Neuronal stem cell (in vitro differentiated cells): Measurements from ENCODE around the gene PDLIM5.

Experiments used
- DNase-seq: peaks from one replicate; pipeline ENCODE4 v3.0.0-alpha.2; 2013; ENCODE audit warnings: low spot score
- H2AFZ ChIP-seq: one replicate; pipeline ENCODE4 v1.6.1; 2013; ENCODE audit warnings: mild to moderate bottlenecking, low read length, inconsistent platforms
- H2AK5ac ChIP-seq: 2 replicates; pipeline ENCODE4 v1.6.1; 2013; ENCODE audit warnings: low read depth, mild to moderate bottlenecking, inconsistent platforms, low read length, moderate library complexity, mixed read lengths
- H2BK120ac ChIP-seq: 2 replicates; pipeline ENCODE4 v1.6.1; 2013; ENCODE audit warnings: low read depth, mild to moderate bottlenecking, inconsistent platforms, low read length, moderate library complexity, mixed read lengths
- H2BK12ac ChIP-seq: one replicate; pipeline ENCODE4 v1.6.1; 2013; ENCODE audit warnings: low read length, inconsistent platforms
- H2BK15ac ChIP-seq: 2 replicates; pipeline ENCODE4 v1.6.1; 2013; ENCODE audit warnings: mild to moderate bottlenecking, low read length, inconsistent platforms, mixed read lengths
- H2BK5ac ChIP-seq: one replicate; pipeline ENCODE4 v1.6.1; 2013; ENCODE audit warnings: inconsistent platforms, mild to moderate bottlenecking, low read length, moderate library complexity
- H3K14ac ChIP-seq: one replicate; pipeline ENCODE4 v1.6.1; 2013; ENCODE audit warnings: low read length, inconsistent platforms
- H3K18ac ChIP-seq: 2 replicates; pipeline ENCODE4 v1.6.1; 2013; ENCODE audit warnings: low read length, inconsistent platforms
- H3K23ac ChIP-seq: 2 replicates; pipeline ENCODE4 v1.6.1; 2013; ENCODE audit warnings: low read depth, mild to moderate bottlenecking, mixed read lengths, low read length, inconsistent platforms; ENCODE audit not compliant: poor library complexity
- H3K27ac ChIP-seq: replicated peaks from 3 replicates; pipeline ENCODE4 v1.5.1; 2013; ENCODE audit warnings: low read length, inconsistent platforms
- H3K27me3 ChIP-seq, 3 experiments: 2 replicates each; pipeline ENCODE4 v1.6.1; 2013; ENCODE audit warnings: low read length in 3 of 3, mild to moderate bottlenecking in 2 of 3, inconsistent platforms in 1 of 3, low read depth in 1 of 3, mixed read lengths in 1 of 3, moderate library complexity in 1 of 3; ENCODE audit not compliant: control insufficient read depth in 3 of 3, insufficient read depth in 3 of 3
- H3K36me3 ChIP-seq, 2 donors: replicated peaks in 1 of 2; 2 replicates each; pipeline ENCODE4 v1.6.1; 2013; ENCODE audit warnings: low read length in 2 of 2; ENCODE audit not compliant: control insufficient read depth in 2 of 2, insufficient read depth in 2 of 2
- H3K4ac ChIP-seq: 2 replicates; pipeline ENCODE4 v1.6.1; 2013; ENCODE audit warnings: inconsistent platforms, mild to moderate bottlenecking, low read length, moderate library complexity
- H3K4me1 ChIP-seq, 2 donors: 1 replicate in 1 of 2; 2 replicates in 1 of 2; pipeline ENCODE4 v1.6.1; 2013; ENCODE audit warnings: low read length in 2 of 2, low read depth in 1 of 2; ENCODE audit not compliant: control insufficient read depth in 2 of 2, insufficient read depth in 1 of 2
- H3K4me2 ChIP-seq: one replicate; pipeline ENCODE4 v1.6.1; 2013; ENCODE audit warnings: mild to moderate bottlenecking, low read length, inconsistent platforms; ENCODE audit not compliant: insufficient read depth, poor library complexity, severe bottlenecking
- H3K4me3 ChIP-seq, 2 donors: 2 replicates each; pipeline ENCODE4 v1.5.1; 2013; ENCODE audit warnings: low read length in 2 of 2, mild to moderate bottlenecking in 2 of 2, inconsistent platforms in 1 of 2, moderate library complexity in 1 of 2
- H3K79me1 ChIP-seq: one replicate; pipeline ENCODE4 v1.6.1; 2013; ENCODE audit warnings: low read depth, mild to moderate bottlenecking, inconsistent platforms, low read length, moderate library complexity
- H3K9ac ChIP-seq: one replicate; pipeline ENCODE4 v1.6.1; 2013; ENCODE audit warnings: mild to moderate bottlenecking, low read depth, low read length, inconsistent platforms; ENCODE audit not compliant: poor library complexity
- H3K9me3 ChIP-seq, 2 donors: replicated peaks in 1 of 2; 2 replicates each; pipeline versions ENCODE3 to v1.6.1; 2013; ENCODE audit warnings: low read length in 2 of 2, mild to moderate bottlenecking in 2 of 2, inconsistent platforms in 1 of 2, low read depth in 1 of 2, mixed read lengths in 1 of 2, moderate library complexity in 1 of 2; ENCODE audit not compliant: control insufficient read depth in 2 of 2, insufficient read depth in 1 of 2
- H4K8ac ChIP-seq: one replicate; pipeline ENCODE4 v1.6.1; 2013; ENCODE audit warnings: low read depth, mild to moderate bottlenecking, inconsistent platforms, low read length, moderate library complexity
- H4K91ac ChIP-seq: one replicate; pipeline ENCODE4 v1.6.1; 2013; ENCODE audit warnings: low read length, low read depth, mild to moderate bottlenecking, inconsistent platforms; ENCODE audit not compliant: poor library complexity
- WGBS, 2 donors: extraction: QIAGEN DNeasy Blood & Tissue Kit; methylation state at CpG; one replicate each; pipeline ENCODE4 v1.1.7; 2013; ENCODE audit warnings: missing lambda C conversion rate in 2 of 2, mixed read lengths in 1 of 2; ENCODE audit not compliant: insufficient read length in 2 of 2, insufficient replicate concordance in 1 of 2; ENCODE audit errors: extremely low coverage in 2 of 2; 5-methylcytosine and 5-hydroxymethylcytosine counted together

The PDLIM5 gene

DNA sequence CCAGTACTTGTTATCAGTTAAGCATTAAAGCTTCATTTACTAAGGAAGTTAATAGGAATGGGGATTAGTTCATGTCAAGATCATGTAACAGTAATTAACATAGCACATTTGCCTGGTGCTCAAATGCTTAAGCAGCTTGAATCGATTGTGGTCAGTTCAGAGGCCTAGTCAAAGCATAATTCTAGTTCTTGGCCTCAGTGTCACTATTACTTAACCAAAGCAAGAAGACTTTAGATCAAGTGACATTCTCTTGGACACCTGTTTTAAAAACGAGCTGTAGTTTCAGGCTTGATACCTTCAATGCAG is 190.8 kb downstream of the PDLIM5 start:
- Histone ChIP-seq H3K4me1 (no peaks in the 10 kb centered on the region), H2BK12ac (no peak overlapping the region), H3K9ac (no peak overlapping the region), H3K4me3 (no peak overlapping the region), H3K4me2 (no peak overlapping the region), H3K9me3 (no peaks in the 10 kb centered on the region), H2BK5ac (no peak overlapping the region), H3K23ac (no peak overlapping the region), H3K36me3 (peaks cover 1 to 28% of the 10 kb centered on the region in 2 donors), H3K18ac (no peak overlapping the region), H3K14ac (no peak overlapping the region), H2BK15ac (no peak overlapping the region), H3K27me3 (no peaks in the 10 kb centered on the region), H4K8ac (no peak overlapping the region), H3K27ac (no peak overlapping the region), H3K79me1 (no peaks in the 10 kb centered on the region), H4K91ac (no peak overlapping the region), H2BK120ac (no peak overlapping the region), H2AFZ (no peak overlapping the region), H2AK5ac (no peak overlapping the region), H3K4ac (no peak overlapping the region)
- DNase-seq = no peak
- no CpG with 5 or more reads among the region's 2 CpGs for WGBS, 2 donors

DNA sequence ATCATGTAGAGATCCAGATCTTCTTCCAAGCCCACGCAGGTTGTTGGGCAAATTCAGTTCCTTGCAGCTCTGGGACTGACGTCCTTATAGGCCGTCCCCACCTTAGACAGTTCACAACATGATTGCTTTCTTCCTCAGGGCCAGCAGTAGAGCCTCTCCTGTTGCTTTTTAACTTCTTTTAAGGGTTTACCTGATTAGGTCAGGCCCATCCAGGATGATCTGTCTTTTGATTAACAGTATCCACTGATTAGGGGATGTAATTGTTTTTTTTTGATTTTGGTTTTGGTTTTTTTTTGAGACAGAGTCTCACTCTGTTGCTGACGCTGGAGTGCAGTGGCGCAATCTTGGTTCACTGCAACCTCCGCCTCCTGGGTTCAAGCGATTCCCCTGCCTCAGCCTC is 197.0 kb downstream of the PDLIM5 start:
- Histone ChIP-seq H3K18ac (no peak overlapping the region), H2BK12ac (no peak overlapping the region), H3K9ac (peak overlapping the region; percentile 21), H4K91ac (no peak overlapping the region), H2BK120ac (no peak overlapping the region), H3K36me3 (peaks cover 0 to 11% of the 10 kb centered on the region in 2 donors), H3K4me3 (no peak overlapping the region), H3K27ac (no peak overlapping the region), H3K27me3 (no peaks in the 10 kb centered on the region), H4K8ac (no peak overlapping the region), H3K4me2 (no peak overlapping the region), H3K9me3 (no peaks in the 10 kb centered on the region), H2AK5ac (no peak overlapping the region), H2AFZ (no peak overlapping the region), H3K23ac (no peak overlapping the region), H3K14ac (no peak overlapping the region), H3K79me1 (peaks cover 1% of the 10 kb centered on the region), H2BK15ac (no peak overlapping the region), H3K4me1 (no peaks in the 10 kb centered on the region), H3K4ac (no peak overlapping the region), H2BK5ac (no peak overlapping the region)
- no peak for DNase-seq
- WGBS, 2 donors = no CpG with 5 or more reads among the region's 7 CpGs

- no peak overlapping the region for H2BK5ac ChIP-seq
- H3K23ac ChIP-seq = no peak overlapping the region
- H3K9me3 ChIP-seq = no peaks in the 10 kb centered on the region
- H3K27ac ChIP-seq = no peak overlapping the region
- no peak overlapping the region for H3K18ac ChIP-seq
- no peak overlapping the region for H4K91ac ChIP-seq
- peaks cover 0 to 11% of the 10 kb centered on the region in 2 donors for H3K36me3 ChIP-seq
- no peak overlapping the region for H2AK5ac ChIP-seq
- H2BK15ac ChIP-seq = no peak overlapping the region
- H2BK120ac ChIP-seq = no peak overlapping the region
- H2AFZ ChIP-seq = no peak overlapping the region
- no peak overlapping the region for H3K9ac ChIP-seq
- no peak overlapping the region for H4K8ac ChIP-seq
- no CpG with 5 or more reads among the region's 1 CpG for WGBS, 2 donors
- no peak overlapping the region for H3K14ac ChIP-seq
- peaks cover 1% of the 10 kb centered on the region for H3K79me1 ChIP-seq
- no peak overlapping the region for H2BK12ac ChIP-seq
- H3K4me1 ChIP-seq = peaks cover 0 to 4% of the 10 kb centered on the region in 2 donors
- DNase-seq = no peak
- no peak overlapping the region for H3K4me3 ChIP-seq
- no peak overlapping the region for H3K4me2 ChIP-seq
- no peak overlapping the region for H3K4ac ChIP-seq
- H3K27me3 ChIP-seq = no peaks in the 10 kb centered on the region
These were observed 197.8 kb downstream of the PDLIM5 start for GRCh38 chr4:94649381-94650133.

GRCh38 chr4:94650134-94650495 is 198.4 kb downstream of the PDLIM5 start:
- Histone ChIP-seq H4K91ac (no peak overlapping the region), H4K8ac (no peak overlapping the region), H2AFZ (no peak overlapping the region), H3K9me3 (no peaks in the 10 kb centered on the region), H3K4me3 (no peak overlapping the region), H3K36me3 (peaks cover 0 to 11% of the 10 kb centered on the region in 2 donors), H2BK5ac (no peak overlapping the region), H3K18ac (no peak overlapping the region), H2BK12ac (no peak overlapping the region), H3K9ac (no peak overlapping the region), H3K4me2 (no peak overlapping the region), H3K23ac (no peak overlapping the region), H2BK15ac (no peak overlapping the region), H3K4me1 (peaks cover 0 to 4% of the 10 kb centered on the region in 2 donors), H3K14ac (no peak overlapping the region), H3K4ac (no peak overlapping the region), H2BK120ac (no peak overlapping the region), H2AK5ac (no peak overlapping the region), H3K79me1 (peaks cover 1% of the 10 kb centered on the region), H3K27ac (no peak overlapping the region), H3K27me3 (no peaks in the 10 kb centered on the region)
- WGBS, 2 donors = no CpG with 5 or more reads among the region's 5 CpGs
- no peak for DNase-seq
